ENCODE data around the gene PIPOX.

PIPOX gene

DNA sequence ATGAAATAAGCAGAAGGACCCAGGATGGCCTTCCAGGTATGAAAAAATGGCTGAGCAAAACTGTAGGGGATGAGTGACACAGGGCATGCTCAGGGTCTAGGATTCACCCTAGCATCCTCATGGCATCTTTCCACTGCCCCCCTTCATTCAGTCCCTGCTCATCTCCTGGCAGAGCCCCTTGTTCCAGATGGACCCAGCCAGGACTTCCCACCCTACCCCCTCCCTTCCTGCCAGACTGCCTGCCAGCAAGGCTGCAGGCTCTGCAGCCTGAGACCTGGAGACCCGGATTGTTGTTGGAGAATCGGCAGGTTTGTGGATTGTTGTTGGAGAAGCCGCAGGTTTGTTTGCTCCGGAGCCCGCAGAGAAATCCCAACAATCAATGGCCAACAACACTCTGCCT lies 43.7 kb upstream of the PIPOX start:
- H3K4me3 ChIP-seq (ENCODE audit: low read depth, low read length) = no peak overlapping the region
- H3K36me3 ChIP-seq (ENCODE audit: control insufficient read depth, insufficient read depth, low read length) = no peaks in the 10 kb centered on the region
- H3K9me3 ChIP-seq (ENCODE audit: control insufficient read depth, low read length) = no peaks in the 10 kb centered on the region
- H2AFZ ChIP-seq = no peak overlapping the region
- no peak overlapping the region for H3K27ac ChIP-seq
- H3K79me2 ChIP-seq = no peaks in the 10 kb centered on the region
- H3K27me3 ChIP-seq (ENCODE audit: control insufficient read depth, insufficient read depth, low read length) = no peaks in the 10 kb centered on the region
- TF ChIP-seq, protein P1, sequence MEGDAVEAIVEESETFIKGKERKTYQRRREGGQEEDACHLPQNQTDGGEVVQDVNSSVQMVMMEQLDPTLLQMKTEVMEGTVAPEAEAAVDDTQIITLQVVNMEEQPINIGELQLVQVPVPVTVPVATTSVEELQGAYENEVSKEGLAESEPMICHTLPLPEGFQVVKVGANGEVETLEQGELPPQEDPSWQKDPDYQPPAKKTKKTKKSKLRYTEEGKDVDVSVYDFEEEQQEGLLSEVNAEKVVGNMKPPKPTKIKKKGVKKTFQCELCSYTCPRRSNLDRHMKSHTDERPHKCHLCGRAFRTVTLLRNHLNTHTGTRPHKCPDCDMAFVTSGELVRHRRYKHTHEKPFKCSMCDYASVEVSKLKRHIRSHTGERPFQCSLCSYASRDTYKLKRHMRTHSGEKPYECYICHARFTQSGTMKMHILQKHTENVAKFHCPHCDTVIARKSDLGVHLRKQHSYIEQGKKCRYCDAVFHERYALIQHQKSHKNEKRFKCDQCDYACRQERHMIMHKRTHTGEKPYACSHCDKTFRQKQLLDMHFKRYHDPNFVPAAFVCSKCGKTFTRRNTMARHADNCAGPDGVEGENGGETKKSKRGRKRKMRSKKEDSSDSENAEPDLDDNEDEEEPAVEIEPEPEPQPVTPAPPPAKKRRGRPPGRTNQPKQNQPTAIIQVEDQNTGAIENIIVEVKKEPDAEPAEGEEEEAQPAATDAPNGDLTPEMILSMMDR (IDR thresholded peaks at IDR 0.05) = no peak
- no peaks in the 10 kb centered on the region for H3K4me1 ChIP-seq
- no peak overlapping the region for H3K4me2 ChIP-seq (ENCODE audit: low read length)
- no peak overlapping the region for H3K9ac ChIP-seq

DNA sequence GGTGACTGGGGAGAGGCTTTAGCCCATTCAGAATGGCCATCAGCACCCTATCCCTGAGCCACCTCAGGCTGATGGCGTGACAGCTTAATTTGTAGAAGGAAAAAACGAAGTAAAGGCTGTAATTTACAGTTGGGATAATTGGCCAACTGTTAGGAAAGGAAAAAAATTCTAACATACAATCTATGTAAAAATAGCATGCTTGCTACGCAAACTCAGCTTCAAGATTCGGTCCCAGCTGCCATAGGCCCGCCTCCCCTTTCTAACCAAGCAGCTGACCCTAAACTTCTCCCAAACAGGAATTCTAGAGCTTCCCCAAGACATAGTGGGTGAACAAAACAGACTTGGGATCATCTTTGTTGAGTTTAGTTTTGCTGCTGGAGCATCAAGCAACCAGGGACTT lies 42.0 kb upstream of the PIPOX start:
- no peak overlapping the region for H3K4me2 ChIP-seq (ENCODE audit: low read length)
- no peaks in the 10 kb centered on the region for H3K79me2 ChIP-seq
- H3K9me3 ChIP-seq (ENCODE audit: control insufficient read depth, low read length) = no peaks in the 10 kb centered on the region
- no peaks in the 10 kb centered on the region for H3K27me3 ChIP-seq (ENCODE audit: control insufficient read depth, insufficient read depth, low read length)
- H3K27ac ChIP-seq = no peak overlapping the region
- peaks cover under 1% of the 10 kb centered on the region for H3K4me1 ChIP-seq
- TF ChIP-seq, protein P1 (IDR thresholded peaks at IDR 0.05) = no peak
- no peak overlapping the region for H2AFZ ChIP-seq
- no peak overlapping the region for H3K9ac ChIP-seq
- H3K36me3 ChIP-seq (ENCODE audit: control insufficient read depth, insufficient read depth, low read length) = no peaks in the 10 kb centered on the region
- H3K4me3 ChIP-seq (ENCODE audit: low read depth, low read length) = no peak overlapping the region

DNA sequence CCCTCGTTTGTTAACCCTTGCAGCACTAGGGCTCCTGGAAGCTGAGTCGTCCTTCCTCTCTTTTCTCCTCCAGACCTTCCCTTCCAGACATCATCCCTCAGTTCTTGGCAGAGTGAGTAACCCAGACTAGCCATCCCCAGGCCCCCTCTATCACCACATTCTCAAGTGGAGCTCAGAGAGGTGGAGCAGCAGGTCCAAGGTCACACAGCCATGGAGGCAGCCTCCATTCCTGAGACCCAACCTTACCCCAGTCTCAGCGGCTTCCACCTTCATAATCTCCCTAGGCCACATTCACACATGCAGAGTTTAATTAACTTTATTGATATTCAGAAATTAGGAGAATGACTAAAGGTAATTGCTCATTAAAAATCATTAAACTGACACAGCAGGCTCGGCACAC lies 40.1 kb upstream of the PIPOX start:
- no peak overlapping the region for H3K27ac ChIP-seq
- TF ChIP-seq, protein P1 (IDR thresholded peaks at IDR 0.05) = no peak
- no peaks in the 10 kb centered on the region for H3K27me3 ChIP-seq (ENCODE audit: control insufficient read depth, insufficient read depth, low read length)
- peaks cover 2% of the 10 kb centered on the region for H3K4me1 ChIP-seq
- H3K4me2 ChIP-seq (ENCODE audit: low read length) = no peak overlapping the region
- no peaks in the 10 kb centered on the region for H3K9me3 ChIP-seq (ENCODE audit: control insufficient read depth, low read length)
- H3K79me2 ChIP-seq = no peaks in the 10 kb centered on the region
- H2AFZ ChIP-seq = no peak overlapping the region
- H3K36me3 ChIP-seq (ENCODE audit: control insufficient read depth, insufficient read depth, low read length) = no peaks in the 10 kb centered on the region
- H3K4me3 ChIP-seq (ENCODE audit: low read depth, low read length) = no peak overlapping the region
- H3K9ac ChIP-seq = no peak overlapping the region

DNA sequence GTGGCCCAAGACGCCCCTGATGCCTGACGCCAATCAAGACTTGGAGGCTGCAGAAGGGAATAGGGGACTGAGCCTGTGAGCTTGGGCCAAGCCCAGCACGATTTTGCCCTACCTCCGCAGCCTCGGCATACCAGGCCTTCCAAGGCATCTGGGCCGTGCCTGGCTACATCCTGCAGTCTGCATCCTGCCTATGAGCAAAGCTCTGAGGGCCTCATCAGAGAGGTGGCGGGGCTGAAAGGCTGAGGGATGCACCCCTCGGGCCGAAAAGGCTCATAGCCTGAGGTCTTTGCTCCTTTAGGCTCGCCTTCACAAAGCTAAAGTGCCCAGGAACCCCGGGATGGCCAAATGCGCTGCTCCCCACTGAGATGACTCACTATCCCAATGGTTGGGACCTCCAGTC lies 39.7 kb upstream of the PIPOX start:
- TF ChIP-seq, protein P1 (IDR thresholded peaks at IDR 0.05) = no peak
- Histone ChIP-seq H3K4me2 (ENCODE audit: low read length) (no peak overlapping the region), H3K27ac (no peak overlapping the region), H3K36me3 (ENCODE audit: control insufficient read depth, insufficient read depth, low read length) (no peaks in the 10 kb centered on the region), H2AFZ (no peak overlapping the region), H3K9me3 (ENCODE audit: control insufficient read depth, low read length) (no peaks in the 10 kb centered on the region), H3K79me2 (no peaks in the 10 kb centered on the region), H3K4me1 (peaks cover 2% of the 10 kb centered on the region), H3K27me3 (ENCODE audit: control insufficient read depth, insufficient read depth, low read length) (no peaks in the 10 kb centered on the region), H3K9ac (no peak overlapping the region), H3K4me3 (ENCODE audit: low read depth, low read length) (no peak overlapping the region)

DNA sequence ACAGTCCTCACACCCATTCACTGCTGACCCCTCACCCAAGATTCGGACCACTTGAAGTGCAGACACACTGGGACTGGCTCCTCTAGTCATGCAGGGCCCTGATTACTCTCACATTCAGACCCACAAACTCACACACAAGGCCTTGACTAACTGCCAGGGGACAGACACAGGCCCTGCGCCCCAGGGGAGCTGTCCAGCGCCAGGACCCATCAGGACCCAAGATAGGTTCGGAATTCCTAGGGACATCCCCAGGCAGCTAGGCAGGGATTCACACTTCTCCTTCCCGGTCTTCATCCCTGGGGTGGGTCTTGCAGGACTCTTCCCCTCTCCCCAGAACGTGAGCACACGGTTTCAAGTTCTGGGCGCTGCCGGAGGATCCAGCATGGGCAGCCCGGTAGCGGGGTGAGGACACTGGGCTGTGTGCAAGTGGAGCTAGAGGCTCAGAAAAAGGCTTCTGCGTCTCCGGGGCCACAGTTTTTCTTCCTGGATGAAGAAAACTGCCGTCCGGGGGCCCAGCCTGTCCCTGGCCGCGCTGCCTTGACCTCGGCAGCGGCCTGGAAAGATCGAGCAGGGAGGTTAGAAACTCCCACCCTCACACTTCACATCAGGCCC lies 38.8 kb upstream of the PIPOX start:
- H3K9me3 ChIP-seq (ENCODE audit: control insufficient read depth, low read length) = no peaks in the 10 kb centered on the region
- H3K27me3 ChIP-seq (ENCODE audit: control insufficient read depth, insufficient read depth, low read length) = no peaks in the 10 kb centered on the region
- no peak overlapping the region for H3K4me3 ChIP-seq (ENCODE audit: low read depth, low read length)

More for the DNA sequence above, 38.8 kb upstream of the PIPOX start:
- no peaks in the 10 kb centered on the region for H3K79me2 ChIP-seq
- H3K4me2 ChIP-seq (ENCODE audit: low read length) = no peak overlapping the region
- no peak overlapping the region for H2AFZ ChIP-seq
- no peak overlapping the region for H3K27ac ChIP-seq
- H3K36me3 ChIP-seq (ENCODE audit: control insufficient read depth, insufficient read depth, low read length) = no peaks in the 10 kb centered on the region
- peaks cover 2% of the 10 kb centered on the region for H3K4me1 ChIP-seq
- H3K9ac ChIP-seq = no peak overlapping the region
- TF ChIP-seq, protein P1 (IDR thresholded peaks at IDR 0.05) = no peak

Measured in parathyroid adenoma (tissue), 2 donors.